HTR-8/SVneo (cell line): Measurements from ENCODE around the gene TERT.
"Not testable (repeated sequence)": the region's sequence is repeated elsewhere in the genome, so short reads cannot be mapped to it uniquely, and the experiment has no call there.

Experiments
- DNase-seq: peaks from one replicate; pipeline ENCODE4 v3.0.0; 2011; ENCODE audit warnings: low spot score, mixed read lengths; ENCODE audit not compliant: insufficient read length
- FAIRE-seq: peaks from 2 replicates; lab custom pipeline; 2011; peaks lifted over from hg19 to GRCh38; lab: Jason Lieb, UNC

TERT gene

DNA sequence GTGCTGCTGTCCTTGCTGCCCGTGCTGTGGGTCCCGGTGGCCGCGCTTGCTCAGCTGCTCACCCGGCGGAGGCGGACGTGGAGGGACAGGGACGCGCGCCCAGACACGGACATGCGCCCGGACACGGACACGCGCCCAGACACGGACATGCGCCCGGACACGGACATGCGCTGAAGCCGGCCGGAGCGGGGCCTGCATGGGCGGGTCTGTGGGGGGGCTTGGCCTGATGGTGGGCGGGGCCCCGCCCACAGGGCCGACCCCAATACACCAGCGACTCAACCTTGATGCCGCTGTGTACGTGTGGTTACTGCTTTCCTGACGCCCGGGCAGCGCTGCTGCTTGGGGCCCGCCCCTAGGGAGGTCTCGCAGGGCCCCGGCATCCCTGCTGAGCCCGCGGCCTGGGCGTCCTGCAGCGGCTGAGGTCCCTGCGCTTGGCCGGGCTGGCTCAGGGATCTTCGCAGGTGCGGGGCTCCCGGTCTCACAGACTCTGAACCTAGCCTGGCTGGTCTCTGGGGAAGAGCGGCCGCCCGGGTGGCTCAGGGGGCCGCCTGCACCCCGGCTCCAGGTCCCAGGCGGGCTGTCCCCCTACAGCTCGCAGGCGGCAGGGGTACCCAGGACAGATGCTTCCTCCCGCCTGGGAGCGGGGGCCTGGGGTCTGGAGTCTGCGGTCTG, 48.8 kb downstream of the TERT start:
- DNase-seq (no peak), FAIRE-seq (no peak)

GRCh38 chr5:1244976-1245375, 49.9 kb downstream of the TERT start:
- FAIRE-seq (no peak), DNase-seq (peak; percentile 50)

- FAIRE-seq = no peak
- DNase-seq = no peak
These were observed 50.6 kb downstream of the TERT start for GRCh38 chr5:1244255-1244654.

- no peak for DNase-seq
- peak; percentile 33 for FAIRE-seq
These were observed 51.3 kb downstream of the TERT start for GRCh38 chr5:1243487-1244130.

- no peak for DNase-seq
- FAIRE-seq = no peak
These were observed 52.0 kb downstream of the TERT start for GRCh38 chr5:1242733-1243486.

DNA sequence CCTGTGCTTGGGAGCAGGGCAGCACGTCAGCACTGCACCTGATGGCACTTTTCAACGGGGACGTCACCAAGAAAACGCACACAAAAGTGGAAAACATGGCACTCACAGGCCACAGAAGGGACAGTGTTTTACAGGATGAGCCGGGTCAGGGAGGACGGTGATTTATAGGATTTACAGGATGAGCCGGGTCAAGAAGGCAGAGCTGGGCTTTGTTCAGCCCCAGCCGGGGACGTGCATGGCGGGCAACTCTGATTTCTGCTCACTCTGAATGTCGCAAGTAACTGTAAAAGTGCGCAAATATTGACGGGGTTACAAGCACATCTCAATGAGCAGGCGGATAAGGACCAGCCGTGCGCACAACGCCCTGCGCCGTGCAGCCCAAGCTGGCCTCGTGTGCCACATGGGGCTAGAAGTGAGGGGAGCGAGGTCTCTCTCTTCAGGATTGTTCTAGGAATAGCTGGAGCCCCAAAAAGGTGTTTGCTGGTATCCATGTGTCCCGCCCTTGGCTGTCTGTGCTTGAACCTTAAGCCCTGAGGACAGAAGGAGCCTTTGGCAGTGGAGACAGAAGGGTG, 53.3 kb downstream of the TERT start:
- DNase-seq = no peak
- FAIRE-seq = peak; percentile 4

DNA sequence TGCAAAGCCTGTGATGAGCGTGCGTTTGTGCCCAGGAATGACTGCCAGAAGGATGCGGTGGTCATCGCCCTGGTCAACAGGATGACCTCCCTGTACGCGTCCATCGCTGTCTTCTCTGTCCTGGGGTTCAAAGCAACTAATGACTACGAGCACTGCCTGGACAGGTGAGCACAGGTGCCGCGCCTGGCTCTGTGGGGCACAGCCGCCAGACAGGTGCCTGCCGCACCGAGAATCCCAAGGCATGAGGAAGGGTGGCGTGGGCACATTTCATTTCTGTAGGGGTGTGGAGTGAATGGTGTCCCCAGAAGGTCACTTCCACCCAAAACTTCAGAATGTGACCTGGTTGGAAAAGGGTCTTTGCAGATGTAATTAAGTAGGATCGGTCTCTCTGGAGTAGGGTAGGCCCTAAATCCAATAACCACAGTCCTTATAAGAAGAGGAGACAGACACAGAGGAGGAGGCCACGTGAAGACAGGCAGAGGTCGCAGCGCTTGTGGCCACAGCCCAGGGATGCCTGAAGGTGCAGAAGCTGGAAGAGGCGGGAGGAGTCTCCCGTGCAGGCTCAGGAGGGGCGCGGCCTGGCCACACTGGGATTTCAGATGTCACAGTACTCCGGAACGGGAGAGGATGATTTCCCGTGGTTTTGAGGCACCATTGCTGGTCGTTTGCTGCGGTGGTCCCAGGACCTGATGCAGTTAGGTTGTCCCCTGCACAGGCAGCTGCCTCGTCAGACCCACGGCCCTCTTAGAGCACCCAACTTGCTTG, 54.2 kb downstream of the TERT start:
- DNase-seq = no peak
- no peak for FAIRE-seq

GRCh38 chr5:1239505-1240251, 55.2 kb downstream of the TERT start:
- no peak for FAIRE-seq

GRCh38 chr5:1235838-1236237, 59.0 kb downstream of the TERT start:
- DNase-seq (no peak), FAIRE-seq (no peak)

More at GRCh38 chr5:1239505-1240251, 55.2 kb downstream of the TERT start:
- no peak for DNase-seq

DNA sequence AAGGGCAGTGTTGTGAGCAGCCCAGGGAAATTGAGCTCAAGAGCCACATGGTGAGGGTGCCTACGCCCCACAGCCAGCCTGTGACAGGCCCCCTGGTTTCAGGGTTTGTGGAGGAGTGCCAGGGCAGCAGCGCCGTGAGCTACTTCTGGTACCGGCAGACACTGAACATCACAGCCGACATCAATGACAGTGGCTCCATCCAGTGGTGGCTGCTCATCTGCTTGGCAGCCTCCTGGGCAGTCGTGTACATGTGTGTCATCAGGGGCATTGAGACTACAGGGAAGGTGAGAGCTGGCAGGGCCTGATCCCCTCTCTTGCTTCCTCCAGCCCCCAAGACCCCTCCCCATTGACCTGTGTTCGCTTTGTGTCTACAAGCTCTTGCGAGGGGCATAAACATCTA, 59.5 kb downstream of the TERT start:
- no peak for DNase-seq
- FAIRE-seq = no peak

DNA sequence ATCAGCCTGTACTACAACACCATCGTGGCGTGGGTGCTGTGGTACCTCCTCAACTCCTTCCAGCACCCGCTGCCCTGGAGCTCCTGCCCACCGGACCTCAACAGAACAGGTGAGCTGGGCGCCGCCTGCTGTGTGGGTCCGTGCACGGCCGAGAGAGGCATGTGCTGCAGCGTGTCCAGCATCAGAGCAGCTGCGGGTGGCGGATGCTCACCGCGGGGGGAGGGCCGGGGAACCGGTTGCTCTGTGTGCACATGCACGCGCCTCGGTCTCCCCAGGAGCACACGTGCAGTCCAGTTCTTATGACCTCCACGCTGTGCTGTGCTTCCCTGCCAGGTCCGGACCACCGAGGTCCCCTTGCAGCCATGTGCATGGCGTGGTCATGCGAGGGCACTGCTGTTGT, 62.1 kb downstream of the TERT start:
- DNase-seq (no peak), FAIRE-seq (no peak)

DNA sequence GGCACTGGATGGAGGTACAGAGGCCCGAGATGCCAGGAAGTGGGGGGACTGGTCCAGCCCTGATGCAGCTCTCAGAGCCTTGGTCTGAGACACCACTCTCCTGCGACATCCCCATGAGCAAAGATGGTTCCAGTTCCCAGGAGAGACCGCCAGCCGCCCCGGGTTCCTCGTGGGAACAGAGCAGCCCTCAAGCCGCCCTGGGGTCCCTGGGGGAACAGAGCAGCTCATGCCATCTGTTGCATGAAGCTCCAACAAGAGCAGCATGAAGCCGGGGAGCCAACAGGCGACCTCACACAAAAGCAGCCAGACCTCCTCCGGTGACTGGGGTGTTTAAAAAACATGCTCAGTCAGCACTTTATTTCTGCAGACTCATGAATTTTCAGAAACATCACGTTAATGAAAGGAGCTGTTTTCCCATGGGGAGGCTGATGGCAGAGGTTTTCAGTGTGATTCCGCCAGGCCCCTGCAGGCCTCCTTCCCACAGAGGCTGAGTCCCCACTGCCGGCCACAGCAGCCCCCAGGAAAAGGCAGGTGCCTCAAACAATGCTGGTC, 63.4 kb downstream of the TERT start:
- FAIRE-seq (no peak), DNase-seq (no peak)

DNA sequence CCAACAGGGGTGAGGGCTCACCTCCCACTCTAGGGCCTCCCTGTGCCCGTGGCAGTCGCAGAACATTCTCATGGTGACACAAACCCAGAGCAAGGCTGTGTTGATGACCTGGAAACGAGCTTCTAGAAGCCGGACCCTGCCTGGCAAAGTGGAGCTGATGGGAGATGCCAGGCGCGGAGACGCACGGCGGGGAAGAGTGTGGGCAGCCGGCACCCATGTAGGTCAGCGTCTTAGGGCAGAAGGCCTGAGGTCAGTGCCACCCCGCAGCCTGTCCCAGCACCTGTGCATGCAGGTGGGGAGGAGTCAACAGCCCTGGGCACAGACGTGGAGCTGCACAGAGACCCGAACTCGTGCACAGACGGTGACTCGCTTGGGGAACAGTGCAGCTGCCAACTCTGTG, 64.3 kb downstream of the TERT start:
- FAIRE-seq (no peak), DNase-seq (no peak)

GRCh38 chr5:1229822-1230221, 65.0 kb downstream of the TERT start:
- FAIRE-seq = peak; percentile 28
- no peak for DNase-seq

GRCh38 chr5:1229023-1229422, 65.8 kb downstream of the TERT start:
- DNase-seq = not testable (repeated sequence)
- peak; percentile 75 for FAIRE-seq

DNA sequence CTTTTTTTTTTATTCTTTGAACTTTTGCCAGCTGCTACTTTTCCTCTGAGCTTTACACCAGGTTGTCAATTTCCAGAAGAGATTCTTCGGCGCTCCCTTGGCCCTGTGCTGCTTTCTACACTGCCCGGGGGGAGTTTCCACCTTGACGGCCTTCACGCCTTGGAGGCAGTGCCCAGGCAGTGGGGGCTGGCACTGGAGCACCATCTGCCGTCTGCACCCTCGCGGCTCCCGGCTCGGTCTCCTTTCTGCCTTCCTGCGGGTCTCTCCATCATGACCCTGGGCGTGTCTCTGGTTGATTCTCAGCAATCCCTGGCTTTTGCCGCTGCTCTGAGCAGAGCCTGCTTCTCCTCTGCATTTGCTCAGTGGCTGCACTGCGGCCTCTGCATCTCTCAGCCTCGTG, 66.7 kb downstream of the TERT start:
- DNase-seq = no peak
- FAIRE-seq = no peak

DNA sequence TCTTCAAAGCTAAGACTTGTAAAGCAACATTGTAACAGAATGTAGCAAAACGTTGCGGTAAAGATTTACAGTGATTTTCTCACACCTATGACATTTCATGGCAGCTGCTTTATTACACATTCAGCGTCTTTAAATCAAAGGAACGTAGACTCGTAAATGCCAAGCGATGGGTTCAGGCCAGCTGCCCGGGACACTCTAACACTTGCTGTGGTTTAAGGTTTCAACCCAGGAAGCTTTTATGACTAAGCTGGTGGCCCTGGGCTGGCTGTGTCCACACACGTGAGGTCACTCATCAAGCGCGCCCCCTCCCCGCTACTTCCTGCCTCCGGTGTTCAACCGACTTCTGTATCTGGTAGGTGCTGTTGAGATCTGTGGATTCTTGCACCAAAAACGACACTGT, 67.2 kb downstream of the TERT start:
- DNase-seq (peak; percentile 96), FAIRE-seq (peak; percentile 71)

- DNase-seq (no peak), FAIRE-seq (no peak)
These were observed 67.9 kb downstream of the TERT start for GRCh38 chr5:1226839-1227581.

DNA sequence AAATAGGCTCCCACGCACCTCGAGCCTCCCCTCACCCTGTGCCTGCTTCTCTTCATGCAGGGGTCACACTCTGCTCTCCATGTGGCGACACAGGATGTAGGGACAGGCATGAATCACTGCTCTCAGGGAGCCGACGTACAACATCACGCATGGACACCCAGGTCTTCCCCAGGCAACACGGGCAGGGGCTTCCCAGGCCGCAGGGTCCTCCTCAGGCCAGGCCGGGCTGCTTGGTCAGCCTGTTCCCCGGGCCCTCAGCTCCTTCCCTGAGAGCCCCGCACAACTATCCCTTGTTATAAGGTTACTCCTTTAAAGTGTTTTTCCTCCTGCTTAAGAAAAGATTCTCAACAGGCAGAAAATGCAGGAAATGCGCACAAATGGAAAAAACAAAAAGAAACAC, 68.6 kb downstream of the TERT start:
- FAIRE-seq (peak; percentile 40), DNase-seq (no peak)
